Subcutaneous abdominal adipose tissue (tissue), 5 donors: ENCODE results near the gene NEXMIF.

Experiments
- H3K27ac ChIP-seq: one replicate; pipeline ENCODE4 v1.7.0; 2013; ENCODE audit warnings: low read depth, mild to moderate bottlenecking, inconsistent platforms, low read length, moderate library complexity
- H3K27me3 ChIP-seq, 5 donors: one replicate each; pipeline ENCODE4 v1.7.0; 2013; ENCODE audit warnings: low read length in 5 of 5, inconsistent platforms in 1 of 5; ENCODE audit not compliant: control insufficient read depth in 5 of 5, insufficient read depth in 4 of 5
- H3K36me3 ChIP-seq, 5 donors: one replicate each; pipeline ENCODE4 v1.7.0; 2013; ENCODE audit warnings: low read length in 5 of 5; ENCODE audit not compliant: control insufficient read depth in 5 of 5, insufficient read depth in 5 of 5
- H3K4me1 ChIP-seq, 5 donors: one replicate each; pipeline ENCODE4 v1.7.0; 2013; ENCODE audit warnings: low read length in 5 of 5, mild to moderate bottlenecking in 3 of 5, moderate library complexity in 1 of 5; ENCODE audit not compliant: control insufficient read depth in 5 of 5, insufficient read depth in 5 of 5
- H3K4me3 ChIP-seq, 5 donors: one replicate each; pipeline ENCODE4 v1.7.0; 2013; ENCODE audit warnings: low read length in 5 of 5, low read depth in 1 of 5
- H3K9ac ChIP-seq, 5 donors: one replicate each; pipeline ENCODE4 v1.7.0; 2013; ENCODE audit warnings: low read length in 5 of 5, mild to moderate bottlenecking in 4 of 5, moderate library complexity in 3 of 5
- H3K9me3 ChIP-seq, 5 donors: one replicate each; pipeline ENCODE4 v1.7.0; 2013; ENCODE audit warnings: low read length in 5 of 5; ENCODE audit not compliant: control insufficient read depth in 5 of 5
- donor health status: healthy.
- donor health status: healthy.
- donor health status: healthy.
- donor health status: healthy.
- donor health status: healthy.

NEXMIF gene

DNA sequence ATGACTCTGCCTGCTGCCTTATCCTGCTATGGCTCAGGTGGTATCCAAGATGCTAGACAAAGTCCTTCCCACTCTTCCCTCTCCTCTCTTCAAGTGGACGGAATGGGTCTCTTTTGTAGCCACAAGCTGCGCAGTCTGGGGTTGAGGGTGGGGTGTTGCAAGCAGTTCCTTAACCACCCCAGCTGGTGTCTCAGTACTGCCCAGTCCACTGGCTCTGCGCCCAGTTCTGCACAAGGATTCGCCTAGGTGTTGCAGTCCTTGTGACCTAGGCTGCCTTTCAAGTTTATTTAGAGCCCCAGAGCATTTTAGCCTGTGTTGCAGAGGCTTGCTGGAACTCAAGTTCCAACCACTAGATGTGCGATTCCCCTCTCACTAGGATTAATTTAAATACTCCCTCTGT is 120.7 kb downstream of the NEXMIF start:
- Histone ChIP-seq H3K36me3 (no peaks in the 10 kb centered on the region), H3K9ac (no peak overlapping the region), H3K4me3 (no peak overlapping the region), H3K27me3 (peaks cover under 1 to 12% (median 5%) of the 10 kb centered on the region in 5 donors), H3K4me1 (no peaks in the 10 kb centered on the region), H3K27ac (no peak overlapping the region), H3K9me3 (peaks cover 0 to 5% (median 0%) of the 10 kb centered on the region in 5 donors)

DNA sequence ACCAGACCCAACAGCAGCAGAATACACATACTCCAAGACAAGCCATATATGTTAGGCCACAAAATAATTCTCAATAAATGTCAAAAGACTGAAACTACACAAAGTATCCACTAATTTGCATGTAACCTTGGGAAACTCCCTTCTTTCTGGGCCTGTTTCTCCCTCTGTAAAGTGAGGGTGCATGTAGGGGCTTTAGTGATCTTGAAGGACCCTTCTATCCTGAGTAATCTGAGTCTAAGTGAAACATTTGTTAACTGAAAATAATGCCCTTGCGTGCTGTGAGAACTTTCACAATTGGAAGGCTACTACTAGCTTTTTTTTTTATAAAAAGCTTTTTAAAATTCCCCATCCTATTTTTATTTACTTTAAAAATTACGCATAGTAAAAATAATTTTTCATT is 125.2 kb downstream of the NEXMIF start:
- peaks cover 0 to 12% (median 6%) of the 10 kb centered on the region in 5 donors for H3K27me3 ChIP-seq
- no peak overlapping the region for H3K9ac ChIP-seq
- H3K36me3 ChIP-seq: no peaks in the 10 kb centered on the region
- H3K9me3 ChIP-seq: peaks cover 0 to 5% (median 0%) of the 10 kb centered on the region in 5 donors
- H3K4me1 ChIP-seq: no peaks in the 10 kb centered on the region
- no peak overlapping the region for H3K4me3 ChIP-seq
- H3K27ac ChIP-seq: no peak overlapping the region

DNA sequence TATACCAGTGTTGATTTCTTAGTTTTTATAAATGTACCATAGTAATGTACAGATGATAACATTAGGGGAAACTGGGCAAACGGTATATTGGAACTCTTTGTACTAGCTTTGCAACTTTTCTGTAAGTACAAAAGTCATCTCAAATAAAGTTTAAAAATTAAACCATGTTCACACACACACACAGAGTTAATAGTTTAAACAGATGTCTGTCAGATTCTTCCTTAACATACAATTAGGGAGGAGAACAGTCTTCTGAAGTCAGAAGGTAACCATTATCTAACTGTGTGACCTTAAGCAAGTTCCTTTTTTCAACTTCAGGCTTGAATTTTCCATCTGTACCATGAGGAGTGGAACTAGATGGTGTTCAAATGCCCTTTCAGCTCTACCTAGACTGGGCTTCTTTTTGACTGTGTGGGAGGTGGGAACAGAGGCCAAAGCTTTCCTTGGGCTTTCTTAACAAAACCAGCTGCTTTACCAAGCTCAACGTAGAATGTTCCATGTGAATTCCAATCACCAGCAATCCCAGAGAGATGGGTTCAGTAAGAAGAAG is 127.8 kb downstream of the NEXMIF start:
- no peaks in the 10 kb centered on the region for H3K9me3 ChIP-seq
- H3K4me1 ChIP-seq: no peaks in the 10 kb centered on the region
- no peak overlapping the region for H3K27ac ChIP-seq
- H3K9ac ChIP-seq: no peak overlapping the region
- H3K4me3 ChIP-seq: no peak overlapping the region
- H3K36me3 ChIP-seq: no peaks in the 10 kb centered on the region
- peaks cover 0 to 8% (median 0%) of the 10 kb centered on the region in 5 donors for H3K27me3 ChIP-seq

- no peak overlapping the region for H3K27ac ChIP-seq
- H3K9ac ChIP-seq: no peak overlapping the region
- H3K4me1 ChIP-seq: no peaks in the 10 kb centered on the region
- no peaks in the 10 kb centered on the region for H3K36me3 ChIP-seq
- no peak overlapping the region for H3K4me3 ChIP-seq
- H3K27me3 ChIP-seq: no peaks in the 10 kb centered on the region
- peaks cover 0 to 3% (median 0%) of the 10 kb centered on the region in 5 donors for H3K9me3 ChIP-seq
Measured at GRCh38 chrX:74788545-74789086, 136.6 kb downstream of the NEXMIF start.

- Histone ChIP-seq H3K4me3 (no peak overlapping the region), H3K4me1 (no peaks in the 10 kb centered on the region), H3K27me3 (peaks cover 0 to 17% (median 0%) of the 10 kb centered on the region in 5 donors), H3K9me3 (peaks cover 0 to 3% (median 0%) of the 10 kb centered on the region in 5 donors), H3K9ac (no peak overlapping the region), H3K36me3 (no peaks in the 10 kb centered on the region), H3K27ac (no peak overlapping the region)
Measured at GRCh38 chrX:74784629-74785028, 140.6 kb downstream of the NEXMIF start.

DNA sequence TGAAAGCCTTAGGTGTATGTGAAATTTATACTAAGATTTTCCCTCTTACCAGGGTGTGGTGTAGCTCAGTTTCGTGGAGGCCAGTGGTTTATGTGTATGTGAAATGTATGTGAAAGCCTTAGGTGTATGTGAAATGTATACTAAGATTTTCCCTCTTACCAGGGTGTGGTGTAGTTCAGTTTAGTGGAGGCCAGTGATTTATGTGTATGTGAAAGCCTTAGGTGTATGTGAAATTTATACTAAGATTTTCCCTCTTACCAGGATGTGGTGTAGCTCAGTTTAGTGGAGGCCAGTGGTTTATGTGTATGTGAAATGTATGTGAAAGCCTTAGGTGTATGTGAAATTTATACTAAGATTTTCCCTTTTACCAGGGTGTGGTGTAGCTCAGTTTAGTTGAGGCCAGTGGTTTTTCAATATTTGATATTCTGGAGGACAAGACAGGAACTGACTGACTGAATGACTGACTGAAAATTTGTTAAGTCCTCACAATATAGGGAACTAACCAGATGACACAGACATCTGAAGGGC is 143.7 kb downstream of the NEXMIF start:
- peaks cover 0 to 17% (median 0%) of the 10 kb centered on the region in 5 donors for H3K27me3 ChIP-seq
- H3K27ac ChIP-seq: no peak overlapping the region
- no peak overlapping the region for H3K4me3 ChIP-seq
- no peaks in the 10 kb centered on the region for H3K4me1 ChIP-seq
- no peaks in the 10 kb centered on the region for H3K9me3 ChIP-seq
- H3K36me3 ChIP-seq: no peaks in the 10 kb centered on the region
- H3K9ac ChIP-seq: no peak overlapping the region

DNA sequence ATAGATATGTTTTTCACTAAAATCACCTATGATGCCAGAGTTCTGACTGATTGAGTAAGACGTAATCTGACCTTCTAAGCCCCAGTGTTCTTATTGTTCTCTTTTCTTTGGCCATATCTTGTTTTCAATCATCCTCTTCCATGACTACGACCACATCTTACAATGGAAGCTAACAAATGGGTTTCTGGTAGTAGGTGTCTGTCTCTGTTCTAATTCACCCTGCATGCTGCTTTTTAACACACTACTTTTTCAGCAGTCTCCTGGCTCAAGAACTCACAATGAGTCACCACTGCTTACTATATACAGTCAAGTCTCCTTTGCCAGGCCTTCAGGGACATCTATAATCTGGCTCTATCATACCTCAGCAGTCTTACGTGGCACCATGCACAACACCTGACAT is 146.1 kb downstream of the NEXMIF start:
- H3K36me3 ChIP-seq: no peaks in the 10 kb centered on the region
- H3K9me3 ChIP-seq: no peaks in the 10 kb centered on the region
- H3K4me3 ChIP-seq: no peak overlapping the region
- H3K27me3 ChIP-seq: peaks cover 0 to 17% (median 0%) of the 10 kb centered on the region in 5 donors
- no peak overlapping the region for H3K27ac ChIP-seq
- no peaks in the 10 kb centered on the region for H3K4me1 ChIP-seq
- no peak overlapping the region for H3K9ac ChIP-seq

DNA sequence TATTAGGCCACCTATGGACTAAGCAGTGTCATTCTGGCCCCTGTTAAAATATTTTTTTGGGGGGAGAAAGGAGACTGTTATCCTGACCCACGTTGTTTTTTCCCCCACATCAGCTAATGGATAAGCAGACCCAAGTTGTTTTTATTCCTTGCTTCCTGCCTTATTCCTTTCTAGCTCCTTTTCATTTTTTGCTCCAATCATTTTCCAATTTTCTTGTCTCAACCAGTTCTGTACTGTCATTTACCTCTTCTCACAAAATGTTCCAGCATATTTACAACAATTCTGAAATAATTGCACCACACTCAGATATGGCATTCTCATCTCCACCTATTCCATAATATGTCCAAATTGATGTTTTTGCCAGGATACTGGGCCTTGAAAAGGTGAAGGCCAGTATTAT is 150.3 kb downstream of the NEXMIF start:
- Histone ChIP-seq H3K4me3 (no peak overlapping the region), H3K4me1 (no peaks in the 10 kb centered on the region), H3K27ac (no peak overlapping the region), H3K27me3 (no peaks in the 10 kb centered on the region), H3K9ac (no peak overlapping the region), H3K36me3 (no peaks in the 10 kb centered on the region), H3K9me3 (no peaks in the 10 kb centered on the region)

DNA sequence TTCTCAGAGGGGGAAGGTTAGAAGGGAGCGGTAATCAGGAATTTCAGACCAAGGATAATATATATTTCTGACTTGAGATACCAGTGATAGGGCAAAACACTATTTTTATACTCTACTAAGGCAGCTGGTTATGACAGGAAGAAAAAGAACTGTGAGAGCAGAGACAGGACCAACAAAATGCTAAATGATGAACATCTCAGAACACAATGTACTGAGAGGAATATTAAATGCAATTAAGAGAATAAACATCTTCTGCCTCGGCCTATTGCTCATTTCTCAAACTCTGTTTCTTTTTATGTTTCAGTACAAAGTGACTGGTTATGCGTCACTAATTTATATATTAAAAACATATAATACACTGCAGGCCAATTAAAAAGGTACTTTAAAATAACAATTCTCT is 188.8 kb downstream of the NEXMIF start:
- no peak overlapping the region for H3K9ac ChIP-seq
- H3K36me3 ChIP-seq: no peaks in the 10 kb centered on the region
- no peak overlapping the region for H3K27ac ChIP-seq
- H3K4me1 ChIP-seq: no peaks in the 10 kb centered on the region
- H3K27me3 ChIP-seq: peaks cover 0 to 6% (median 0%) of the 10 kb centered on the region in 5 donors
- H3K9me3 ChIP-seq: no peaks in the 10 kb centered on the region
- H3K4me3 ChIP-seq: no peak overlapping the region

- Histone ChIP-seq H3K36me3 (no peaks in the 10 kb centered on the region), H3K4me1 (no peaks in the 10 kb centered on the region), H3K9ac (no peak overlapping the region), H3K4me3 (no peak overlapping the region), H3K27ac (no peak overlapping the region), H3K27me3 (peaks cover 7 to 14% (median 13%) of the 10 kb centered on the region in 5 donors), H3K9me3 (no peaks in the 10 kb centered on the region)
Measured at GRCh38 chrX:74705269-74705668, 220.0 kb downstream of the NEXMIF start.
